Activated CD4-positive, CD25-positive, alpha-beta regulatory T cell treated with anti-CD3 and anti-CD28 coated beads, Interleukin-2, amount 50 U/mL, for 24 hours (primary cell): Measurements from ENCODE around the gene KYAT1.
"Not testable (repeated sequence)": the region's sequence is repeated elsewhere in the genome, so short reads cannot be mapped to it uniquely, and the experiment has no call there.

Source experiments
- ATAC-seq, 2 donors: fragments of 150-1000 bp; cut with Tn5 transposase; one replicate each; pipeline ENCODE4 v1.10.0; 2021; ENCODE audit warnings: mild to moderate bottlenecking in 1 of 2, moderate library complexity in 1 of 2

Gene KYAT1

DNA sequence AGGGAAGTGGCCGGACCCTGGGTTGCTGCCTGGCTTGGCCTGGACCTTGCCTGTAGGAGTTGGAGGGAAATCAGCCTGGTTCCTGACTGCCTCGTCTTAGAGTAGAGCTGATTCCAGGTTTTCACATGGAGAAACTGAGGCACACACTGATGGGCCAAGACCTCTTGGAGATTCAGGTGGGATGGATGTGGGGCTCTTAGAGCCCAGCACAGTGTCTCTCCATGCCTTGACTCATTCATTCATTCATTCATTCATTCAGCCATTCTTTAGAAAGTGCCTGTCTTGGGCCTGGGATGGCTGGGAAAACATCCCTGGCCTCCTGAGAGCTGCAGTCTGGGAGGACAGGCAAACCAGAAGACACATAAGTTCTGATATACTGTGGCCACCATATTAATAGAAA lies 2.4 kb upstream of the KYAT1 start:
- ATAC-seq, result no peak

DNA sequence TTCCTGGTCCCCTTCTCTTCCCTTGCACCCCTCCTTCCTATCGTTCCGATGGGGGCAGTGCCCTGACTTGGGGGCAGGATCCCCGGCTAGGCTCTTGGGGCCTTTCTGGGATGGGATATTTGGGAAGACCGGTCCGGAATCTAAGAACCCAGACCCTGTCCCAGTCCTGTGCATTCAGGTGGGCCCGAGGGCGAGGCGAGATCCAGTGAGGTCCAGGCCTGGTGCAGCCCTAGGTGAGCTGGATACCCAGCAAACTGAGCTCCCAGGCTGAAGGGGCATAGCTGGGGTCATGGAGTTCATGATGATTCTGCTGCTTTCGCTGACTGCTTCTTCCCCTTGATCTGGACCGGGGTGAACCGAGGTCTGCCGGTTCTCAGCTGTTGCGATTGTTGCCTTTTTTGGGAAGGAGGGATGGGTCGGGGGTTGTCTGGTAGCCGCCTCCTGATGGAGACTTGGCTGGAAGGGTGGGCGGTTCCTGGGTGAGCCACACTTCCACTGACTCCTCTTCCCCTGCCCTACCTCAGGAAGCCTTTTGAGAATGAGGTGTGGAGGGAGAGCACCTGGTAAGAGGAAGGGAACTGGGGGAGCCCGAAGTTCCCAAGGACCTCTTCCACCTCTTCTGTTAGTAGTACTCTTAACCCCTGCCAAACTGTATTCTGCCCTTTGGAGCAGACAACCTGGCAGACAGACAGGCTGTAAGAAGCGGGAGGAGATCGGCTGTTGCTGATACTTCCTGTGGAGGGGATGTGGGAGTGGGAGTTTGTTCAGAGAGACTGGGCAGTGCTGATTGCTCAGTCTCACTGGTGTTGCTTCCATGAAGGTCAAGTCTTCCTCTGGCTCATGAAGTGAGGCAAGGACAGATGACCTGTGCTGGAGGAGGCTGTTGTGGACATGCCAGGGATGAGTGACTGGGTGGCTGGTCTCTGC lies 1.2 kb upstream of the KYAT1 start:
- no peak for ATAC-seq

DNA sequence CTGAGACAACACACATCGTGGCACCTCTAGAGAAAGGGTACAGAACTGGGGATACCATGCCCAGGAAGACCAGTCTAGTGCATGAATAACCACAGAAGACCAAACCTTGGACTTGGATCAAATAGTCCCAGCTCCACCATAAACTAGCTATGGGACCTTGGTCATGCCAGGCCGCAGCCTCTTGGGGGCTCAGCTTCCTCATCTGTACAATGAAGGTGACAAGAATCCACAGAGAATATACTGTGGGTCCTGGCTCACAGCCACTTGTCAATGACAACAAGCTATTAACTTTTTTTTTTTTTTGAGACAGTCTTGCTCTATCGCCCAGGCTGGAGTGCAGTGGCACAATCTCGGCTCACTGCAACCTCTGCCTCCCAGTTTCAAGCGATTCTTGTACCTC lies 3.9 kb downstream of the KYAT1 start:
- no peak for ATAC-seq

DNA sequence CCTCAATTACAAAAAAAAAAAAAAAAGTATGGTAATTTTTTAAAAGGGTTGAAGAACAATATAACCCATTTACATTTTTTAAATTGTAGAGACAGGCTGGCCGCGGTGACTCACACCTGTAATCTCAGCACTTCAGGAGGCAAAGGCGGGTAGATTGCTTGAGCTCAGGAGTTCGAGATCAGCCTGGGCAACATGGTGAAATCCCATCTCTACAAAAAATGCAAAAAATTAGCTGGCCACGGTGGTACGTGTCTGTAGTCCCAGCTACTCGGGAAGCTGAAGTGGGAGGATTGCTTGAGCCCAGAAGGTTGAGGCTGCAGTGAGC lies 10.8 kb downstream of the KYAT1 start:
- ATAC-seq, result not testable (repeated sequence)

DNA sequence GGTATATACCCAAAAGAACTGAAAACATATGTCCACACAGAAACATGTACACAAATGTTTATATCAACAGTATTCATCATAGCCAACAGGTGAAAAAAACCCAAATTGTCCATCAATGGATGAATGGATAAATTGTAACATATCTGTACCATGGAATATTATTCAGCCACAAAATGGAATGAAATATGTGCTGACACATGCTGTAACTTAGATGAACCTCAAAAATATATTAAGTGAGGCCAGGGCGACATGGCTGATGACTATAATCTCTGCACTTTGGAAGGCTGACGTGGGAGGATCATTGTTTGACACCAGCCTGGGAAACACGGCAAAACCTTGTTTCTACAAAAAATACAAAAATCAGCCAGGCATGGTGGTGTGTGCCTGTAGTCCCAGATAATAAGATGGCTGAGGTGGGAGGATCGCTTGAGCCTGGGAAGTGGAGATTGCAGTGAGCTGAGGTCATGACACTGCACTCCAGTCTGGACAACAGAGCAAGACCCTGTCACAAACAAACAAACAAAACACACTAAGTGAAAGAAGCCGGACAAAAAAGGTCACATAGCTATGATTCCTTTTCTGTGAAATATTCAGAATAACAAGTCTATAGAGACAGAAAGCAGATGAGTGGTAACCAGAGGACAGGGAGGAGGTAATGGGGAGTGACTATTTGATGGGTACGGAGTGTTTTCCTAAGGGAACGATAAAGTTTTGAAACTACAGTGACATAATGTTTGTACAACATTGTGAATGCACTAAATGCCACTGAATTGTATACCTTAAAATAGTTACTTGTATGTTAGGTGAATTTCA lies 11.4 kb downstream of the KYAT1 start:
- ATAC-seq, result no peak

DNA sequence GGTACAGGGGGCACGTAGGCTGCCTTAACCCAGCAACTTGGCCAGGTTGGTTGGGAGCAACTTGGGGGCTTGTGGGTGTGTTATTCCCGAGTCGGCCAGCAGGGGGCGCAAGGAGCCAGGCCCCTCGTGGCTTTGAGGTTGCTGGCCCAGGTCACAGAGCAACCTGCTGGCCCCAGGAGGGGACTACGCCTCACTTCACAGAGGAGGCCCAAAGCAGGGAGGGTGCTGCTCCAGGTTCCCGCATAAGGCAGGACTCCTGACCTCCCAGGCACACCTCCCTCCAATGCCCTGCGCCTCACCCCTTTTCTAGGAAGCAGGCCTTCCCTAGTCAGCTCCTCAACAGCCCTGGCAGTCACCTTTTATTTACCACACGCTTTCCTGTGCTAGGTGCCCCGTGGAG lies 18.1 kb downstream of the KYAT1 start:
- peak; percentile 94 to 97 for ATAC-seq

DNA sequence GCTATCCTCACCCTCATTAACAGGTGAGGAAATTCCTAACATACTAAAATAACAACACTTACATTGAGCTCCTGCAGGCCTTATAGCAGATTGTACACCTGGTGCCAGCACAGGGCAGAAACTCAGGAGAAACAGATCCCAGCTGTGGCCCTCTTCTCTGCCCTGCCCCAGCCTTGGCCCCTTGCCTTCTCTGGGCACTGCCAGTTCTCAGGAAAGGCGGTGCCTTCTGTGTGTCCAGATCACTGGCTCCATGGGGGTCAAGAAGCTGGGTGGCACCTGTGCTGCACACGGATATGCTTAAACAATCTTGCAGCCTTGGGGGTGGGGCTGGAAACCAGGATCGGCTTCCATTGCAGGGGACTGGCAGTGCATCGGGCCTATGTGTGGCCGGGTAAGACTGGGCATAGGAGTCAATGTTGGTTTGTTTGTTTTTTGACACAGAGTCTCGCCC lies 19.3 kb downstream of the KYAT1 start:
- ATAC-seq, result no peak

DNA sequence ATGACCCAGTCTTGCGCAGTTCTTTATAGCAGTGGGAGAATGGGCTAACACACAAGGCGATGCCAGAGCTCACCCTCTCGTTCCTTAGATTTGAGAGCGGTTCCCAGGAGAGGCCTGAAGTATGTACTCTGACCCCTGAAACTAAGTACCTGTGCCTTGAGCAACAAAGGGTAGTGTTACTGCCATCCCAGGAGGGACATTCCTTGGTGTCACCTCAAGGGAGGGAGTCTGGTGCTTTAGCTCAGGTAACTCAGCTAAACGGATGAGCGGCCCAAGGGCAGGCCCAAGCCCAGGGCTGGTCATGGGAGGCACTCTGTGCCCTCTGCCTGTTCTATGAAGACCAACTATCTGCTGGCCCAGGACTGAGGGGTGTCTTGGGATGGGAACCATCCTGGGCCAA lies 20.2 kb downstream of the KYAT1 start:
- ATAC-seq, result no peak

DNA sequence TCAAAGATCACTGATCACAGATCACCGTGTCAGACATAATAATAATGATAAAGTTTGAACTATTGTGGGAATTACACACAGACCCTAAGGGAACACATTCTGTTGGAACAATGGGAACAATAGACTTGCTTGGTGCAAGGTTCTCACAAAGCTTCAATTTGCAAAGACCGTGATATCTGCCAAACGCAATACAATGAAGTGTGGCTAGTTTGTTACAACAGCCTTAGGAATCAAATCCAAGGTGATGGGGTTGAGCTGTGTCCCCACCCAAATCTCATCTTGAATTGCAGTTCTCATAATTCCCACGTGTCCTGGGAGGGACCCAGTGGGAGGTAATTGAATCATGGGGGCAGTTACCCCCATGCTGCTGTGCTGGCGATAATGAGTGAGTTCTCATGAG lies 20.8 kb downstream of the KYAT1 start:
- no peak for ATAC-seq

DNA sequence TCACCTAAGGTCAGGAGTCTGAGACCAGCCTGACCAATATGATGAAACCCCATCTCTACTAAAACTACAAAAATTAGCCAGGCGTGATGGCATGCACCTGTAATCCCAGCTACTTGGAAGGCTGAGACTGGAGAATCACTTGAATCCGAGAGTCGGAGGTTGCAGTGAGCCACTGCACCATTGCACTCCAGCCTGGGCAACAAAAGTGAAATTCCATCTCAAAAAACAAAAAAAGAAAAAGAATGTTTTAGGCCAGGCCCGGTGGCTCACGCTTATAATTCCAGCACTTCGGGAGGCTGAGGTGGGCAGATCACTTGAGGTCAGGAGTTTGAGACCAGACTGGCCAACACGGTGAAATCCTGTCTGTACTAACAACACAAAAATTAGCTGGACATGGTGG lies 23.3 kb downstream of the KYAT1 start:
- not testable (repeated sequence) for ATAC-seq

DNA sequence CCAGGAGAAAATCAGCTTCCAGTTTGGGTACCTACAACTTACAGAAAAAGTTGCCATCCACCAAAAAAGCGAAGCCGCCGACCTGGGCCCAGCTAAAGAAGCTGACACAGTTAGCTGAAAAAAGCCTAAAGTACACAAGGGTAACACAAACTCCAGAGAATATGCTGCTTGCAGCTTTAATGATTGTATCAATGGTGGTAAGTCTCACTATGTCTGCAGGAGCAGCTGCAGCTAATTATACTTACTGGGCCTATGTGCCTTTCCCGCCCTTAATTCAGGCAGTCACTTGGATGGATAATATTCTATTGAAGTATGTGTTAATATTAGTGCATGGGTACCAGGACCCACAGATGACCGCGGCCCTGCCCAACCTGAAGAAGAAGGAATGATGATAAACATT lies 27.3 kb downstream of the KYAT1 start:
- ATAC-seq, result not testable (repeated sequence)

DNA sequence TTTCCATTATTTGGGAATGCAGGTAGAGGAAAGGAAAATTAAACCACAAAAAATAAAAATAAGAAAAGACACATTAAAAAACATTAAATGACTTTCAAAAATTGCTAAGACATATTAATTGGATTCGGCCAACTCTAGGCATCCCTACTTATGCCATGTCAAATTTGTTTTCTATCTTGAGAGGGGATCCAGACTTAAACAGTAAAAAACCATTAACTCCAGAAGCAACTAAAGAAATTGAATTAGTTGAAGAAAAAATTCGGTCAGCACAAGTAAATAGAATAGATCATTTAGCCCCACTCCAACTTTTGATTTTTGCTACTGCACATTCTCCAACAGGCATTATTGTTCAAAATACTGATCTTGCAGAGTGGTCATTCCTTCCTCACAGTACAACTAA lies 29.1 kb downstream of the KYAT1 start:
- ATAC-seq, result not testable (repeated sequence)

DNA sequence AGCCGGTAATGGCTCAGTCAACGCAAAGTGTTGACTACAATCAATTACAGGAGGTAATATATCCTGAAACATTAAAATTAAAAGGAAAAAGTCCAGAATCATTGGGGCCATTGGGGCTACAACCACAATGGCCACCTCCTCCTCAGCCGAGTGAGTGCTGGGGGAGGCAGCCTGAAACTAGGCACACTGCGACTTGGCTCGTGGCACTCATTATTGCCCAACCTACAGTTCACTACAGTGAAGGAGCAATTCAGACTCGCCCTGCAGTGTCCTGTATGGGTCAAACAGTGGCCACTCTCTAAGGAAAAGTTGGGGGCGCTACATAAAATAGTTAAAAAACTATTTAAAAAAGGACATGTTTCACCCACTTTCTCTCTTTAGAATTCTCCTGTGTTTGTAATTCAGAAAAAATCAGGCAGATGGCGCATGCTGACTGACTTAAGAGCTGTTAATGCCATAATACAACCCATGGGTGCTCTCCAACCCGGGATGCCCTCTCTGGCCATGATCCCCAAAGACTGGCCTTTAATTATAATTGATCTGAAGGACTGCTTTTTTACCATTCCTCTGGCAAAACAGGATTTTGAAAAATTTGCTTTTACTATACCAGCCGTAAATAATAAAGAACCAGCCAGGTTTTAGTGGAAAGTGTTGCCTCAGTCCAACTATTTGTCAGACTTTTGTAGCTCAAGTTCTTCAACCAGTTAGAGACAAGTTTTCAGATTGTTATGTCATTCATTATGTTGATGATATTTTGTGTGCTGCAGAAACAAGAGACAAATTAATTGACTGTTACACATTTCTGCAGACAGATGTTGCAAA lies 29.8 kb downstream of the KYAT1 start:
- not testable (repeated sequence) for ATAC-seq

DNA sequence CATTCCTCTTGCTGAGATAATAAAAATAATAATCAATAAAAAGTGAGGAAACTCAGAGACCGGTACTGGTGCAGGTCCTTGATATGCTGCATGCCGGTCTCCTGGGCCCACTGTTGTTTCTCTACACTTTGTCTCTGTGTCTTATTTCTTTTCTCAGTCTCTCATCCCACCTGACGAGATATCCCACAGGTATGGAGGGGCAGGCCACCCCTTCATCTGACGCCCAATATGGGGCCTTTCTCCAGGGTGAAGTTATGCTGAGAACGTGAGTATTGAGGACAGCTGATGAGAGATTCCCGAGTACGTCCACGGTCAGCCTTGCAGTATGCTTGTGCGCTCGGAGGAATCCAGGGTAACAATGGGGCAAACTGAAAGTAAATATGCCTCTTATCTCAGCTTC lies 30.7 kb downstream of the KYAT1 start:
- ATAC-seq, result not testable (repeated sequence)

DNA sequence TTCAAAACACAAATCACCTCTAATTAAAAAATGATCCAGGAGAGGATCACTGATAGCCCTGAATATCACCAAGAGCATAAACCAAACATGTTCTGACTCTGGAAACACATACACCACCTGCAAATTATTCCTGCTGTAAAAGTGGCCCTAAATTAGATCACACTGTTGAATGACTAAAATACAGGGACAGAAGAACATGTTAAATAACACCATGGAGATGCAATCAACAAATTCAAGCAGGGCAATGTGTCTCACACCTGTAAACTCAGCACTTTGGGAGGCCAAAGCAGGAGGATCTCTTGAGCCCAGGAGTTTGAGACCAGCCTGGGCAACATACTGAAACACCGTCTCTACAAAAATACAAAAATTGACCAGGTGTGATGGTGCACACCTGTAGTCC lies 33.9 kb downstream of the KYAT1 start:
- no peak for ATAC-seq

DNA sequence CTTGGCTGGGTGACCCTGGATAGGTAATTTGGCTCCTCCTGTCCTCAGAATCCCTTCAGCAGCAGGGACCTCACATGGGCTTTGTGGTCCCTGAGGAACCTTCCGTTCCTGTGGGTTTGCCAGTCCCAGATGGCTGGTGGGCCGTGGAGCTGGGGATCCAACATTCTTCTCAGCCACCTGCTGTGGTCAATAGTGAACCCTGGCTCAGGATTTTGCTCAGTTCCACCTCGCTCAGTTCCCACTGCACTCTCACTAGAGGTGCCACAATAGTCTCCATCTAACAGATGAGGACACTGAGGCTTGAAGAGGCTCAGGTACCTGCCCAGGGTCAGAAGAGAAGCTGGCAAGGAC lies 35.1 kb downstream of the KYAT1 start:
- ATAC-seq, result no peak

DNA sequence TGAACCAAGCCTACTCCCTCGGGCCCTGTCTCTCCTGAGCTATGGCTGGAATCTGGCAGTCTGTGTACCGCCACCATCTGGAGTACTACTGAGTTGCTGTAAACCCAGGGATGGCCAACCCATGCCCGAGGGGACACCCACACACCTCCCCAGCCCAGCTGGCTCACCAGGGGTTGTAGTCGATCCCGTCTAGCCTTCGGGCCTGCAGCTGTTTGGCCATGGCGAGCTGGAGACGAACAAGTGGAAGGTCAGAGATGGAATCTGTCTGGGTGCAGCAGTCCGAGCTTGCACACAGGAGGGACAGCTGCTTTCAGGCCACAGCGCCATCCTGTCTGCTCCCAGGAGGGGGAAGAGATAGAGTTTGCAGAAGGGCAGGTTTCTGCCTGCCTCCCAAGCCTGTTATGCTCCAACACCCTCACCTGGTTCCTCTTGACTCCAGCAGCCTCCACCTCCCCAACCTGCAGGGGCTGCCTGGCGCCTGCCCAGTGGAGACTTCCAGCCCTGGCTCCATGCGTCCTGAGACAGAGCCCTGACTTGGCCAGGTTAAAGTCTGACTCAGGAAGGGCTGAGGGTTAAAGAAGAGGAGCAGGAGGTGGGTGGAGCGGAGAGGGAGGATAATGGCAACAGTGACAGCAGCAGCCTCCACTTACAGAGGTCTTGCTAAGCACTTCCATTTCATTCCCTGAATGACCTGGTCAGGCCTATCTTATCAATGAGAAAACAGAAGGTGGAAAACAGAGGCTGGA lies 36.4 kb downstream of the KYAT1 start:
- ATAC-seq, result no peak

DNA sequence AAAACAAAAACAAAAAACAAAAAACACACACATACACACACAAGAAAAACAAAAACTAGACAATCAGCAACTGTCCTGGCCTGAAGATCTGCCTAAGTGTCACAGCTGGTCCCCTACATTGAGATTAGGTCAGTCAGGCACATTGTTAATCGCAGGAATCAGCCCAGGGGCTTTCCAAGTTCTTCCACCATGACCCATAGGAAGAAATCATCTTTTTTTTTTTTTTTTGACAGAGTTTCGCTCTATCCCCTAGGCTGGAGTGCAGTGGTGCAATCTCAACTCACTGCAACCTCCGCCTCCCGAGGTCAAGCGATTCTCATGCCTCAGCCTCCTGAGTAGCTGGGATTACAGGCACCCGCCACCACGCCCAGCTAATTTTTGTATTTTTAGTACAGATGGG lies 38.6 kb downstream of the KYAT1 start:
- not testable (repeated sequence) for ATAC-seq

DNA sequence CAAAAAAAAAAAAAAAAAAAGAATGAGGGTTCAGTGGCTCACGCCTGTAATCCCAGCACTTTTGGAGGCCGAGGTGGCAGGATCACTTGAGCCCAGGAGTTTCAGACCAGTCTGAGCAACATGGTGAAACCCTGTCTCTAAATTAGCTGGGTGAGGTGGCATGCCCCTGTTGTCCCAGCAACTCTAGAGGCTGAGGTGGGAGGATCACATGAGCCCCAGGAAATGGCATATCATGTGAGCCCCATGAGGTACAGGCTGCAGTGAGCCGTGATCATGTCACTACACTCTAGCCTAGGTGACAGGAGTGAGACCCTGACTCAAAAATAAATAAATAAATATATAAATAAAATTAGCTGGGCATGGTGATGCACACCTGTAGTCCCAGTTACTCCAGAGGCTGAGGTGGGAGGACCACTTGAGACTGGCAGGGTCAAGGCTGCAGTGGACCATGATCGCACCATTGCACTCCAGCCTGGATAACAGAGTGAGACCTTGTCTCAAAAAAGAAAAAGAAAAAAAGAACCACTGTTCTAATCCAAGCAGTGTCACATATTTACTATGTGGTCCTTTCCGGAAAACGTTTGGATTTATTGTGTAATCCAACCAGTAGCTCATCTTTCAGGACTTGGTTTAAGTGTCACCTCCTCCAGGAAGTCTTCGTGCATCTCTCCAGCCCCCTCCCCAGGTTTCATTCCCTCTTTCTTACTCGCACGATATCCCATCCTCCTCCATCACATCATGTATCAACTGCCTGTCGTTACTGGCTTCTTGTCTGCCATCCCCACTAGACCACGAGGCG lies 39.9 kb downstream of the KYAT1 start:
- no peak for ATAC-seq

DNA sequence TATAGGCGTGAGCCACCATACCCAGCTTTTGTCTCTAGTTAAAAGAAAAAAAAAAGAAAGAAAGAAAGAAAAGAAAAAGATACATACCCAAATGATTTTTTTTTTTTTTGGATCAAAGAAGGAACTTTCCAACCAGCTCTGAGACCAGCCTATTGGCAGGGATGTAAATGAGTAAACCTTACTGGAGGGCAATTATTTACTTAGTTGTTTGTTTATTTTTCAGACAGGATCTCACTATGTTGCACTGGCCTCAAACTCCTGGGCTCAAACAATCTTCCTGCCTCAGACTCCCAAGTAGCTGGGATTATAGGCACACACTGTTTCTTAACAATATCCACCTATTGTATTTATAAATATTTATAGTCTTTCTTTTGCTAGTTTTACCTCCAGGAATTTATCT lies 41.2 kb downstream of the KYAT1 start:
- no peak for ATAC-seq

DNA sequence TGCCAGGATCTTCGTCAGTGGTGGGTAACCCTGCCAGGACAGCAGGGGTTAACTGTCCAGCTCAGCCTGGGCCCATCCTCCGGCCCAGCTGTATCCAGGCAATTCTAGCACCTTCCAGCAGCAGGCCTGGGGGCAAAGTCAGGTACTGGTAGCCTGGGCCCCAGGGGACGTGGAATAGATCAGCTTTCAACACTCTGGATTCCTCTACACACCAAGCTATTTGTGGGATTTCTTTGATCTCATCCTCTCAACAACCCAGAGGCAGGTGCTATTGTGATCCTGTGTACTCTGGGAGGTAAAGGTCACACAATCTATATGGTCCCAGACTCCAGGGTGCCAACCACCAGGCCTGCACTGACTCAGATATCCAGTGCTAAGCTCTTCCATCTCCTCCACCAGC lies 43.4 kb downstream of the KYAT1 start:
- no peak for ATAC-seq
